IMR-90 (cell line): Measurements from ENCODE around the gene MFSD12.

ENCODE experiments used
- BHLHE40 ChIP-seq: fragments of 150-350 bp; IDR thresholded peaks from 2 replicates; pipeline ENCODE4 v1.6.1; 2016; ENCODE audit warnings: mild to moderate bottlenecking, low read depth, low read length
- CHD1 ChIP-seq: IDR thresholded peaks from 2 replicates; pipeline ENCODE4 v1.6.1; 2012; ENCODE audit warnings: low read depth, low read length, improper control_type of control experiment
- POLR2A ChIP-seq: IDR thresholded peaks from 2 replicates; pipeline ENCODE4 v1.6.1; 2012; ENCODE audit warnings: mild to moderate bottlenecking, low read depth, low read length
- RAD21 ChIP-seq: IDR thresholded peaks from 2 replicates; pipeline ENCODE4 v1.6.1; 2012; ENCODE audit warnings: low read length, improper control_type of control experiment
- RCOR1 ChIP-seq: IDR thresholded peaks from 2 replicates; pipeline ENCODE4 v1.6.1; 2012; ENCODE audit warnings: mild to moderate bottlenecking, low read length, improper control_type of control experiment; ENCODE audit not compliant: insufficient replicate concordance
- SMC3 ChIP-seq: fragments of 150-350 bp; IDR thresholded peaks from 2 replicates; pipeline ENCODE4 v1.6.1; 2016; ENCODE audit warnings: low read depth, mild to moderate bottlenecking, antibody characterized with exemption, low read length, moderate library complexity
- TF ChIP-seq, protein P1 (sequence below): conservative IDR thresholded peaks from 2 replicates; pipeline ENCODE4 v1.5.1; 2012; ENCODE audit warnings: mild to moderate bottlenecking, low read depth, low read length, improper control_type of control experiment

DNA sequence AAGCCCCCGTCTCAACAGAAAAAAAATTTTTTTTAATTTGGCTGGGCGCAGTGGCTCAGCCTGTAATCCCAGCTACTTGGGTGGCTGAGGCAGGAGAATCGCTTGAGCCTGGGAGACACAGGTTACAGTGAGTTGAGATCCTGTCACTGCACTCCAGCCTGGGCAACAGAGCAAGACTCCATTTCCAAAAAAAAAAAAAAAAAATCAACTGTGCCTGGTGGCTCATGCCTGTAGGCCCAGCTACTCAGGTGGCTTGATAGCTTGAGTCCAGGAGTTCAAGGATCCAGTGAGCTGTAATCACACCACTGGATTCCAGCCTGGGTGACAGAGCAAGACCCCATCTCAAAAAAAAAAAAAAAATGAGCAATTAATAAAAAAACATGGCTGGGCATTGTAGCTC is 55.6 kb downstream of the MFSD12 start:
- TF ChIP-seq, protein P1, sequence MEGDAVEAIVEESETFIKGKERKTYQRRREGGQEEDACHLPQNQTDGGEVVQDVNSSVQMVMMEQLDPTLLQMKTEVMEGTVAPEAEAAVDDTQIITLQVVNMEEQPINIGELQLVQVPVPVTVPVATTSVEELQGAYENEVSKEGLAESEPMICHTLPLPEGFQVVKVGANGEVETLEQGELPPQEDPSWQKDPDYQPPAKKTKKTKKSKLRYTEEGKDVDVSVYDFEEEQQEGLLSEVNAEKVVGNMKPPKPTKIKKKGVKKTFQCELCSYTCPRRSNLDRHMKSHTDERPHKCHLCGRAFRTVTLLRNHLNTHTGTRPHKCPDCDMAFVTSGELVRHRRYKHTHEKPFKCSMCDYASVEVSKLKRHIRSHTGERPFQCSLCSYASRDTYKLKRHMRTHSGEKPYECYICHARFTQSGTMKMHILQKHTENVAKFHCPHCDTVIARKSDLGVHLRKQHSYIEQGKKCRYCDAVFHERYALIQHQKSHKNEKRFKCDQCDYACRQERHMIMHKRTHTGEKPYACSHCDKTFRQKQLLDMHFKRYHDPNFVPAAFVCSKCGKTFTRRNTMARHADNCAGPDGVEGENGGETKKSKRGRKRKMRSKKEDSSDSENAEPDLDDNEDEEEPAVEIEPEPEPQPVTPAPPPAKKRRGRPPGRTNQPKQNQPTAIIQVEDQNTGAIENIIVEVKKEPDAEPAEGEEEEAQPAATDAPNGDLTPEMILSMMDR = no peak
- no peak for TF ChIP-seq SMC3
- TF ChIP-seq CHD1 = no peak
- no peak for TF ChIP-seq RAD21
- TF ChIP-seq BHLHE40 = no peak
- TF ChIP-seq RCOR1 = no peak
- no peak for TF ChIP-seq POLR2A
